Muscle of back (tissue), 11 donors: ENCODE data around the gene SAE1. TPM values are rescaled to one million over a fixed set of nuclear protein-coding genes. Genes with fewer than 3 reads are reported as not detected.

Source experiments
- DNase-seq, 3 donors: peaks; one replicate each; pipeline versions ENCODE4 v3.0.0 to v3.0.0-alpha.2; 2013
- polyA plus RNA-seq, 10 donors: library from polyadenylated mRNA; unstranded; fragments of 120-200 nt; gene quantifications; one replicate each; pipeline ENCODE4 v1.2.1, GENCODE V29; 2013; ENCODE audit not compliant: insufficient read length in 10 of 10

Gene SAE1
- polyA plus RNA-seq, 10 donors: 67.1 to 104 (median 83.3) TPM

DNA sequence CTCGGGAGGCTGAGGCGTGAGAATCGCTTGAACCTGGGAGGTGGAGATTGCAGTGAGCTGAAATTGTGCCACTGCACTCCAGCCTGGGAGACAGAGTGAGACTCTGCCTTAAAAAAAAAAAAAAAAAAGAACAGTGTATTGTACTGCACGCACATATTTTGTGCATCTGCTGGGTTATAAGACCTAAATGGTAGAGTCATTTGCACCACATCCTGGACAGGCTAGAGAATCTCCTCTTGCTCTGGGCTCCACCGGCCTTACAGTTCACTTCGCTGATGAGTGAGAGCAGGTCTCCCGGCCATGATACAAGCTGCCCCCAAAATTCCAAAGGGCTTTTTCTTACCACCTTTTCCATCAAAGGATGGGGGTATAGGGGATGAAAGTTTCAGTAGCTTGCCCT lies 7.2 kb upstream of the SAE1 start:
- DNase-seq: no peak

DNA sequence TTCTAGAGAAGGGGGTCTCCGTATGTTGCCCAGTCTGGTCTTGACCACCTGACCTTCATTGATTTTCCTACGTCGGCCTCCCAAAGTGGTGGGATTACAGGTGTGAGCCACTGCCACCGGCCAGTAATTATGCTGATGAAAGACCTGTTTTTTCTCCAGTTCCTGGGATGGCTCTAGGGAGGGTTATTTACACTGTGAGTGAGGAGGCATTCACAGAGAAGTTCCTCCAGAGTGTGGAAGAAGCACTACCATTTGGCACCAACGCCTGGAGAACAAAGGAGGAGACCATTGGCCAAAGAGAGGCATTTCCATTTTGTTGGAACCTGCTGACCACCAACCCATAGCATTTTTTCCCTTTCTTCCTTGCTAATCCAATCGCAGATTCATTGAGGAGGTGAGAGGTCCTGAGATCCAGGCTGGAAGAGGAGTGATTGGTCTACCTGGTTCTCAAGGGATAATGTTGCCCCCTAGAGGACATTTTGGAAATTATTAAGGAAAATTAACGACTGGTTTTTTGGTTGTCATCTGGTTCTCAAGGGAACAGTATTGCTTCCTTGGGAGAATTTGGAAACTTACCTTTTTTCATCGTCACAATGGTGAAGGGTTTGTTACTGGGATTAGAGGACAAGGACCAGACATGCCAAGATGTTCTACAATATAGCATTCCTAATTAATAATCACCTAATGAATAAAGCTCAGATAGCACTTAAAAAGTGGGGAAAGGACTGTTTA lies 5.5 kb upstream of the SAE1 start:
- peak in 2 of 3 donors; percentile 71 to 85 for DNase-seq

- no peak for DNase-seq
Observed at GRCh38 chr19:47125669-47125938, 5.0 kb upstream of the SAE1 start.

- DNase-seq: no peak
Observed at GRCh38 chr19:47129579-47129978, 1.1 kb upstream of the SAE1 start.

- DNase-seq: no peak
Observed at GRCh38 chr19:47130120-47130588, 481 bp upstream of the SAE1 start.

DNA sequence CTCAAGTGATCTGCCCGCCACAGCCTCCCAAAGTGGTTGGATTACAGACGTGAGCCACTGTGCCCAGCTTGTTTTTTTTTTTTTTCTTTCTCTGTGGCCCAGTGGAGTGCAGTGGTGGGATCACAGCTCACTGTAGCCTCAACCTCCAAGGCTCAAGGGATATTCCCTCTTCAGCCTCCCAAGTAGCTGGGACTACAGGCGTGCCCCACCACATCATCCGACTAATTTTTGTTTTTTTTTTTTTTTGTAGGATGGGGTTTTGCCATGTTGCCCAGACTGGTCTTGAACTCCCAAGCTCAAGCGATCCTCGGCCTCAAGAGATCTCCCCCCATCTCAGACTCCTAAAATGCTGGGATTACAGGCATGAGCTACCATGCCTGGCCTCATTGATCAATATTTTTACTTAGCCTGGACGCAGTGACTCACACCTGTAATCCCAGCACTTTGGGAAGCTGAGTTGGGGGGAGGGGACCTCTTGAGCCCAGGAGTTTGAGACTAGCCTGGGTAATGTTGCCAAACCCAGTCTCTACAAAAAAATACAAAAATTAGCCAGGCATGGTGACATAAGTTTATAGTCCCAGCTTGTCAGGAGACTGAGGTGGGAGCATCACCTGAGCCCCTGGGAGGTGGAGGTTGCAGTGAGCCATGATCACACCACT lies 1.7 kb downstream of the SAE1 start:
- DNase-seq: no peak

GRCh38 chr19:47133021-47133471 lies 2.4 kb downstream of the SAE1 start:
- DNase-seq: no peak

- no peak for DNase-seq
Observed at GRCh38 chr19:47134545-47134944, 3.9 kb downstream of the SAE1 start.

GRCh38 chr19:47135156-47135555 lies 4.5 kb downstream of the SAE1 start:
- no peak for DNase-seq

GRCh38 chr19:47141252-47141651 lies 10.6 kb downstream of the SAE1 start:
- DNase-seq: peak in 1 of 3 donors; percentile 39

DNA sequence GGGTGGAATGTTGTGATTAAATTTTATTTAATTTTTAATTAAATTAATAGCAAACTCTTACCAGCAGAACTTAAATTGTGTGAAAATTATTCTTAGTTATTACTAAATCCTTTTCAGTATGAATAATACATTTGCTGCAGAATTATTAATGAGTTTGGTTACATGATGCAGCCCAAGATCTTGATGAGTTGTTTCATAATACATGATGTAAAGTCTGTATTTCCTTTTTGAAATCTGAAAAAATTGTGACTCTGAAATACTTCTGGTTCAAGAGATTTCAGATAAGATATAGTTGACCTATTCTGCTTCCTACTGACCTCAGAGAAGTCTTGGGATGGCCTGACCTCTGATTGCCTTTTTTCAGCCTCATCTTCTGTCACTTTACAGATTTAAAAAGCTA lies 11.1 kb downstream of the SAE1 start:
- no peak for DNase-seq

- no peak for DNase-seq
Observed at GRCh38 chr19:47142779-47143178, 12.1 kb downstream of the SAE1 start.

DNA sequence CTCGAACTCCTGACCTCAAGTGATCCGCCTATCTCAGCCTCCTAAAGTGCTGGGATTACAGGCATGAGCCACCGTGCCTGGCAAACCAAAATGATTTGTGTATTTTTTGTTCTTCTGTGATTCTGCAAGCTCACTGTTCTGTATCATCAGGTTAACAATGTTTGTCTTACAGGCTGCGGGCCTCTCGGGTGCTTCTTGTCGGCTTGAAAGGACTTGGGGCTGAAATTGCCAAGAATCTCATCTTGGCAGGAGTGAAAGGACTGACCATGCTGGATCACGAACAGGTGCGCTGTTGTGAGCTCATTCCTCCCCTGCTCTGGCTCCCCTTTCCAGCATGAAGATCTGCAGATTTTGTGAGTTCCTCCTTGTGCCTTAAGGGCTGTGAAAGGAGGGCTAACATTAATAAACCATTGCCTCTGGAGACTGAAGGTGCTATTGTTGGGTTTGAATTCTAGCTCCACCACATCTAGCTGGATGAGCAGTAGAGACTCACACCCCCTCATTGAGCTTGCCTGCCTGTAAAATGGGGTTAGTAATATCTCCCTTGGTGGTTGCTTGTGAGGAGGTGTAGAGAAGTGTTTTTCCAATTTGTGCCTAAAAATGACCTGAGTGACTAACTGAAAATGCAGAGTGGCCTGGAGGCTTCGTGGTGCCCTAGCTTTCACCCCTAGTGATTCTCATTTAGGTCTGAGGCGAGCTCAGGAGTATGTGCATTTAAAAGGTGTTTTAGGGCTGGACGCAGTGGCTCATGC lies 12.9 kb downstream of the SAE1 start:
- DNase-seq: no peak

GRCh38 chr19:47144630-47145029 lies 14.0 kb downstream of the SAE1 start:
- no peak for DNase-seq

DNA sequence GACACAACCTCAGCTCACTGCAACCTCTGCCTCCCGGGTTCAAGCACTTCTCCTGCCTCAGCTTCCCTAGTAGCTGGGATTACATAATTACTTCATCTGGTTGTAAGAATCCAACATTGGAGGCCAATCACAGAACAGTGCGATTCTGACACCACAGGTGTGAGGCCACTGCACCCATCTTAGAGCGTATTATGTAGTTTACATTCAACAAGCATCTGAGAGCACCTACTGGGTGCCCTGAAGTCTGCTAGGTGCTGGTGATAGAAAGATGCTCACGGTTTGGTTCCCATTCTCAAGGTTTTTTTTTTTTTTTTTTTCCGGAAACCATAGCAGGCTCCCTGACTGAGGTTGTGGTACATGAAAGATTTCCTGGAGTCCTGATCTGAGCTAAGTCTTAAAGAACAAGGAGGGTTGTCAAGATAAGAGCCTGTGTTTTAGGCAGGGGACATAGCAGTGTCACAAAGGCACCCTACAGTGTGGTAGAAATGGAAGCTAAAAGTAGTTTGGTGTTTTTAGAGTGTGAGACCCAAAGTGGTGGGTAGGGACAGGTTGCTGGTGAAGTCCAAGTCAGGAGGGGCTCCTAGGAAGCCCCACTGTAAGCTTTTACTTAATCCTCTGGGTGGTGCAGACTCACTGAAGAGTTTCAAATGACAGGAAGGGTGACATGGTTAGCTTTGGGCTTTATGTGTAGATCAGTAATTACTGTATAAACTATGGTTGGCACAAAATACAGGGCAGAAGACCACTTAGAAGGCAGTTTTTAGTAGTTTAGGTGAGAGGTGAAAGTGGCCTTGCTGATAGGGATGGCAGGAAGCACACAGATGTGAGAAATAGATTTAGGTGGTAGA lies 15.2 kb downstream of the SAE1 start:
- DNase-seq: no peak

DNA sequence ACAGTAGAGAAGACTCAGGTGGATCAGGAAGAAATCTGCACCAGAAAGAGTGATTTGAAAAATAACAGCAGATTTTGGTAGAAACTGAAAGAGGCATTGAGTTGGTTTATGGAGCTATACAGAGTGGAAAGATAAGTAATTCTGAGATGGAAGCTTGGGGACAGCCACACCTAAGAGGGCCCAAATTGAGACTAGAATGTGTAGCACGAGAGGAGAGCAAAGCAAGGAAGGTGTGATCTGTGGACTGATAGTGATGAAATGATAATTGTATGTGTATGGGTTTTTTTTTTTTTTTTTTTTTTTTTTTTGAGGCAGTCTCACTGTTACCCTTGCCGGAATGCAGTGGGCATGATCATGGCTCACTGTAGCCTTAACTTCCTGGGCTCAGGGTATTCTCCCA lies 16.3 kb downstream of the SAE1 start:
- no peak for DNase-seq

GRCh38 chr19:47151627-47152026 lies 21.0 kb downstream of the SAE1 start:
- DNase-seq: no peak

DNA sequence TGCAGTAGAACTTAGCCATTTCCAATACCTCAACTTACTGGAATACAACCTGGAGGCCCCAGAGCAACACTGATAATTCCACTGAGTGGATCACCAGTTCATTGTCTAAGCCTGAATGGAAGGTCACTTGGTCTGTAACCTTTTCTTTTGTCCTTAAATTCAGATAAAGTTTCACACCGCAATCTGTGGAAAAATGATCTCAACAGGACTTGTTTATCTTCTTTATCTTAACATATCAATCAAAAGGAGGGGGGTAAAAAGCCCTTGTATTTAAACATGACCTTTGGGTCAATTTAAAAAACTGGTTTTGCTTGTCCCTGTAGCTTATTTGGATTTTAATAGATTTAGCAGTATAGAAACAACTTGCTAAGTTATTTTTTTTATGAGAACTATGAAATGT lies 21.6 kb downstream of the SAE1 start:
- DNase-seq: no peak

DNA sequence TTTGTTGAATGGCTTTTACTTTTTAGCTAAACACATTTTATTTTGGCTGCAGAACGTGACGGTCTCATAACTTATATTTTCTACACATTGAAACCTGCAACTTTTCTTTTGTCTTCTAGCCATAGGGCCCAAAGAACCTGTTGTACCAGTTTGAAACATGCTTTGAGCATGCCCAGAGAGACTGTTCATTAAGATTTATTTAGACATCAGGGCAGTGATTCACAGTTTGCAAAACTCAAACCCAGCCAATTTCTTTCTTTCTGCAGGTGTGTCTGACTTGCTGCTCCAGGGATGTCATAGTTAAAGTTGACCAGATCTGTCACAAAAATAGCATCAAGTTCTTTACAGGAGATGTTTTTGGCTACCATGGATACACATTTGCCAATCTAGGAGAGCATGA lies 22.0 kb downstream of the SAE1 start:
- no peak for DNase-seq

DNA sequence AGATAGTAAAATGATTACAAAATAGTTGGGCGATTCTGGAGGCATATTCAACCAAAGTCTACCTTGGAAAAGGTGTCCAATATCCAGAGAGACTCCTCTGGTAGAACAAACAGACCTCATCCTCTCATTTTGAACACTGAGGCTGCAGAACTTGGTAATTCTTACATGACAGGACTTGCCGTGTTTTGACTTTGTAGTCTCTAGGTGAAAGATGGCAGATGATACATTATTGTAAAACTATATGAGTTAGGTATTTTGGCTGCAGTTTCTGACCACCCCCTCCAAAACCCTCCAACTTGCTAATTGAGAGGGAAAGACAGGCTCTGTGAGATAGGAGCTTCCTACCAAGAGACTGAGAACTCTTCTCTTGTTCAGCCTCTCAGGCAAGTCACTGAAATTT lies 22.6 kb downstream of the SAE1 start:
- no peak for DNase-seq

DNA sequence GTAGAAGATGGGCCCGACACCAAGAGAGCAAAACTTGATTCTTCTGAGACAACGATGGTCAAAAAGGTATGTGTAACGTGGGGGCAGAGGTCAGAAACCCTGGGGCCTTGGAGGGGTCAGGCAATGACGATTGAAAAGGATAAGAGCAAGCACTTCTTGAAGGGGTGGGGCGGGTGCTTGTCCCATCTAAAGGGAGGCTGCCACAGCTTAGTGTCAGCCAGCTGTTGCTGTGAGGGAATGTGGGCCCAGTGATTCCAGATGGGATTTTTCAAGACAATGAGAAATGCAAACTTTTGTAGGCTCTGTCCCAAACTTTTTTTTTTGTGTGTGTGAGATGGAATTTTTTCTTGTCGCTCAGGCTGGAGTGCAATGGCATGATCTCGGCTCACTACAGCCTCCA lies 24.5 kb downstream of the SAE1 start:
- DNase-seq: peak in 1 of 3 donors; percentile 49

- no peak for DNase-seq
Observed at GRCh38 chr19:47156861-47157430, 26.3 kb downstream of the SAE1 start.
